ENCODE results near the gene SULT1A3.
A peak's percentile ranks its signal among the peaks of the same experiment; 100 is the strongest.
"Not testable (repeated sequence)": the region's sequence is repeated elsewhere in the genome, so short reads cannot be mapped to it uniquely, and the experiment has no call there.

Gene SULT1A3

DNA sequence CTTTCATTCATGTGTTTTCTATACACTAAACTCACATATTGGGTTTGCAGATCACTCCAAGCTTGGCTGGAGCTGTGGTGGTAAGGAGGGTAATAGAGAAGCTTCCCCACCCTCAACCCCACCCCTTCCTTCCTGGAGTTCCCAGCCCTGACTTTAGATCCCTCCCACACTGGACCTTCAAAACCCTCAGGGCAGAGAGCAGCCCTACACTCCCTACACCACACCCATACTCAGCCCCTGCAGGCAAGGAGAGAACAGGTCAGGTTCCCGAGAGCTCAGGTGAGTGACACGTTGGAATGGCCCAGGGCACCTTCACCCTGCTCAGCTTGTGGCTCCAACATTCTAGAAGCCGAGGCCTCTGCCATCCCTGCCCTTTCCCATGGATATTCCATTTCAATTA lies at the start of gene SULT1A3:
Gene SULT1A3 (plus strand): TSS at position 207 of the 400 bp plus-strand sequence. CDS start 1,474 bp downstream, outside the sequence.
- DNase-seq (ENCODE audit: low read depth): not testable (repeated sequence)

DNA sequence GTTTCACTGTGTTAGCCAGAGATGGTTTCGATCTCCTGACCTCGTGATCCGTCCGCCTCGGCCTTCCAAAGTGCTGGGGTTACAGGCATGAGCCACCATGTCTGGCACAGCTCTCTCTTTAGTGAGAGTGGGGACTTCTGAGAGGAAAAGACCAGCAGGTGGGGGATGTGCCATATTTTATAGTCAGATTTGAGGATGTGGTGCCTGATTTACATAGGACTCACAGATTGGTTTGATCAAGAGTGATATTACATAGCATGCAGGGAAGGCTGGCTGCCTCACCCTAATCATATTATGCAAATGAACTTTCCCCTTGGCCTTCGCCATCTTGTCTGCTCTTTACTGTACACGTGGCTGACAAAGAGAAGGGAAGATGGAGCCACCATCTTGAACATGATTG lies 48.0 kb upstream of the SULT1A3 start:
- DNase-seq (ENCODE audit: low read depth): no peak

DNA sequence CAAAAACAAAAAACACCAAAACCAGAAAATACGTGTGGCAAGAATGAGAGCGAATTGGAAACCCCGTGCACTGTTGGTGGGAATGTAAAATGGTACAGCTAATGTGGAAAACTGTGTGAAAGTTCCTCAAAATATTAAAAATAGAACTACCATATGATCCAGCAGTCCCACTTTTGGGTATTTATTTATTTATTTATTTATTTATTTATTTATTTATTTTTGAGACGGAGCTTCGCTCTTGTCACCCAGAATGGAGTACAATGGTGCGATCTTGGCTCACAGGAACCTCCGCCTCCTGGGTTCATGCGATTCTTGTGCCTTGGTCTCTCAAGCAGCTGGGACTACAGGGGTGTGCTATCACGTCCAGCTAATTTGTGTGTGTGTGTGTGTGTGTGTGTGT lies 46.5 kb upstream of the SULT1A3 start:
- no peak for DNase-seq (ENCODE audit: low read depth)

DNA sequence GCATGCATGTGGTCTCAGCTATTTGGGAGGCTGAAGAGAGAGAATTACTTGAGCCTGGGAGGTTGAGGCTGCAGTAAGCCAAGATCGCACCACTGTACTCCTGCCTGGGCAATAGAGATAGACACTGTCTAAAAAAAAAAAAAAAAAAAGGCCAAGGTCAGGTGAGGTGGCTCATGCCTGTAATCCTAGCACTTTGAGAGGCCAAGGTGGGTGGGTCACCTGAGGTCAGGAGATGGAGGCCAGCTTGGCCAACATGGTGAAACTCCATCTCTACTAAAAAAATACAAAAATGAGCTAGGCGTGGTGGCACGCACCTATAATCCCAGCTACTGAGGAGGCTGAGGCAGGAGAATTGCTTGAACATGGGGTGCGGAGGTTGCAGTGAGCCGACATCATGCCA lies 43.9 kb upstream of the SULT1A3 start:
- no peak for DNase-seq (ENCODE audit: low read depth)

DNA sequence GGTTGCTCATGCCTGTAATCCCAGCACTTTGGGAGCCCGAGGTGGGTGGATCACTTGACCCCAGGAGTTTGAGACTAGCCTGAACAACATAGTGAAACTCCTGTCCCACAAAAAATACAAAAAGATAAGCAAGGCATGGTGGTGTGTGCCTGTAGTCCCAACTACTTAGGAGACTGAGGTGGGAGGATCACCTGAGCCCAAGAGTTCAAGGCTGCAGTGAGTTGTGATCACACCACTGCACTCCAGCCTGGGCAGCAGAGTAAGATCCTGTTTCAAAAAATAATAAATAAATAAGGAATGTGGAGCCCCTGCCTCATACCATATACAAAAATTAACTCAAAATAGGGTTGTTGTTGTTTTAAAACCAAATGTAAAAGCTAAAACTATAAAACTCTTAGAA lies 41.8 kb upstream of the SULT1A3 start:
- no peak for DNase-seq (ENCODE audit: low read depth)

DNA sequence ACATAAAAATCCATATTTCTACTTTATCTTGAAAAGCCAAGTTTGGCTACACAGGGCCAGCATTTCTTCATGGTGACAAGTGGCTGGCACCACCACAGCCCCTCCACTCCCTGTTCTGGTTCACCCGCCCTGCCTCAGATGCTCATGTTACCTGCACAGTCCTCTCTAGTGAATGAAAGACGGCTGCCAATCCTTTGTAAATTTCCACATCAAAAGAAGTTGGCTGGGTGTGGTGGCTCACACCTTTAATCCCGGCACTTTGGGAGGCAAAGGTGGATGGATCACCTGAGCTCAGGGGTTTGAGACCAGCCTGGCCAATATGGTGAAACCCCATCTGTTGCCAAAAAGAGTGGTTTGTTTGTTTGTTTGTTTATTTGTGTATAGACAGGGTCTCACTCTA lies 35.5 kb upstream of the SULT1A3 start:
- no peak for DNase-seq (ENCODE audit: low read depth)

DNA sequence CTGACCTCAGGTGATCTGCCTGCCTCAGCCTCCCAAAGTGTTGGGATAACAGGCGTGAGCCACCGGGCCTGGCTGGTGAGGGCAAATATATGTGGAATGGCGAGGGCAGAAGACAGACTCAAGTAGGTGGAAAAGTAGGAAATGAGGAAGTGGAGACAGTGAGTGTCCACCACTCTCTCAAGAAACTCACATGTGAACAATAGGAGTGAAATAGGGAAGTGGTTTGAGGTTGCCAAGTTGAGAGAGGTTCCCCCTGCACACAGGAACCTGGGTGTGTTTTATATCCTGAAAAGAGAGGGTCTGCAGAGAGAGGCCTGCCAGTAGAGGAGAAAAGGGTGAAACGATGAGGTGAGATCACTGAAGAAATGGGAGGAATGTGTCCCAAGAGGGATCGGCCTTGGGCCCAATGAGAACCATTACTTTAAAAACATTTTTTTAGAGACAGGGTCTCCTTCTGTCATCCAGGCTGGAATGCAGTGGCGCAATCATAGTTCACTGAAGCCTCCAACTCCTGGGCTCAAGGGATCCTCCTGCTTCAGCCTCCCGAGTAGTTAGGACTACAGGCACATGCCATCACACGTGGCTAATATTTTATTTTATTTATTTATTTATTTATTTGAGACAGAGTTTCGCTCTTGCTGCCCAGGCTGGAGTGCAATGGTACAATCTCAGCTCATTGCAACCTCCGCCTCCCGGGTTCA lies 32.7 kb upstream of the SULT1A3 start:
- DNase-seq (ENCODE audit: low read depth): no peak

DNA sequence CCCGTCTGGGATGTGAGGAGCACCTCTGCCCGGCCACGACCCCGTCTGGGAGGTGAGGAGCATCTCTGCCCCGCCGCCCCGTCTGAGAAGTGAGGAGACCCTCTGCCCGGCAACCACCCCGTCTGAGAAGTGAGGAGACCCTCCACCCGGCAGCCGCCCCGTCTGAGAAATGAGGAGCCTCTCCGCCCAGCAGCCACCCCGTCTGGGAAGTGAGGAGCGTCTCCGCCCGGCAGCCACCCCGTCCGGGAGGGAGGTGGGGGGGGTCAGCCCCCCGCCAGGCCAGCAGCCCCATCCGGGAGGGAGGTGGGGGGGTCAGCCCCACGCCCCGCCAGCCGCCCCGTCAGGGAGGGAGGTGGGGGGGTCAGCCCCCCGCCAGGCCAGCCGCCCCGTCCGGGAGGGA lies 30.3 kb upstream of the SULT1A3 start:
- not testable (repeated sequence) for DNase-seq (ENCODE audit: low read depth)

DNA sequence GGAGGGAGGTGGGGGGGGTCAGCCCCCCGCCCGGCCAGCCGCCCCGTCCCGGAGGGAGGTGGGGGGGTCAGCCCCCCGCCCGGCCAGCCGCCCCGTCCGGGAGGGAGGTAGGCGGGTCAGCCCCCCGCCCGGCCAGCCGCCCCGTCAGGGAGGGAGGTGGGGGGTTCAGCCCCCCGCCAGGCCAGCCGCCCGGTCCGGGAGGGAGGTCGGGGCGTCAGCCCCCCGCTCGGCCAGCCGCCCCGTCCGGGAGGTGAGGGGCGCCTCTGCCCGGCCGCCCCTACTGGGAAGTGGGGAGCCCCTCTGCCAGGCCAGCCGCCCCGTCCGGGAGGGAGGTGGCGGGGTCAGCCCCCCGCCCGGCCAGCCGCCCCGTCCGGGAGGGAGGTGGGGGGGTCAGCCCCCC lies 29.6 kb upstream of the SULT1A3 start:
- DNase-seq (ENCODE audit: low read depth): not testable (repeated sequence)

DNA sequence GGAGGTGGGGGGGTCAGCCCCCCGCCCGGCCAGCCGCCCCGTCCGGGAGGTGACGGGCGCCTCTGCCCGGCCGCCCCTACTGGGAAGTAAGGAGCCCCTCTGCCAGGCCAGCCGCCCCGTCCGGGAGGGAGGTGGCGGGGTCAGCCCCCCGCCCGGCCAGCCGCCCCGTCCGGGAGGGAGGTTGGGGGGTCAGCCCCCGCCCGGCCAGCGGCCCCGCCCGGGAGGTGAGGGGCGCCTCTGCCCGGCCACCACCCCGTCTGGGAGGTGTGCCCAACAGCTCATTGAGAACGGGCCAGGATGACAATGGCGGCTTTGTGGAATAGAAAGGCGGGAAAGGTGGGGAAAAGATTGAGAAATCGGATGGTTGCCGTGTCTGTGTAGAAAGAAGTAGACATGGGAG lies 28.9 kb upstream of the SULT1A3 start:
- not testable (repeated sequence) for DNase-seq (ENCODE audit: low read depth)

DNA sequence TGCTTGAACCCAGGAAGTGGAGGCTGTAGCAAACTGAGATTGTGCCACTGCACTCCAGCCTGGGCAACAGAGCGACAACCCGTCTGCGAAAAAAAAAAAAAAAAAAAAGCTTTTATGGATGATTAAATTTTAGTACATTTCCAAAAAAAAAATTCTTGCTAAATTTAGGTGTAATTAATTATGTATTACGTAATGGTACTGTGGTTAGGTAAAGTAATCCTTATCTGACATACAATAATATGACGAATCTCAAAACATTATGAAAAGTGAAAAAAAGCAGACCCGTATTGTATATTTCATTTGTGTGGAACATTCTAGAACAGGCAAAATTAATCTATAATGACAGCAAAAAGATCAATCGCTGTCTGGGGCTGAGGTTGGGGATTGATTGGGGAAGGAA lies 26.0 kb upstream of the SULT1A3 start:
- no peak for DNase-seq (ENCODE audit: low read depth)

DNA sequence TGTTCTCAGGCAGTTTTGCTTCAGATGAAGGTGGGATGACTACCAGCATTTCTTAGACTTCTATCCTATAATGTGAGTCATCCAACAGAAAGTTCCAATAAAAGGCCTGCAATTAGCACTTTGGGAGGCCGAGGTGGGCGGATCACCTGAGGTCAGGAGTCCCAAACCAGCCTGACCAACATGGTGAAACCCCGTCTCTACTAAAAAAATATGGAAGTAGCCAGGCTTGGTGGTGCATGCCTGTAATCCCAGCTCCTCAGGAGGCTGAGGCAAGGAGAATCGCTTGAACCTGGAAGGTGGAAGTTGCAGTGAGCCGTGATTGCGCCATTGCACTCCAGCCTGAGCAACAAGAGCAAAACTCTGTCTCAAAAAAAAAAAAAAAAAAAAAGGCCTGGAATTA lies 22.2 kb upstream of the SULT1A3 start:
- not testable (repeated sequence) for DNase-seq (ENCODE audit: low read depth)

DNA sequence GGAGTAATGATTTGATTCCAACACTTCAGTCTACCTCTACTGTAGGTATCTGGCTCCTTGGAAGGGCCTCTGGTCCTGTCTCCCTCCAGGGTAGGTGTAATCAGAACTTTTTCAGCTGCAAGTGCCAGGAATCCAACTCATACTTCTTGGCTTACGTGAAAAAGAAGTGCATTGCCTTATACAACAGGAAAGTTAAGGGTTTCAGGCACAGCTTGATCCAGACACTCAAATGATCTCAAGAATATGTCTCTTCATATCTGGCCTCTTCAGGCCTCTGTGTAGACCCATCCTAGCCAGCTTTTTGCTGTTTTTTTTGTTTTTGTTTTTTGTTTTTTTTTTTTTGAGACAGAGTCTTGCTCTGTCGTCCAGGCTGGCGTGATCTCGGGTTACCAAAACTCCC lies 19.9 kb upstream of the SULT1A3 start:
- DNase-seq (ENCODE audit: low read depth): no peak

DNA sequence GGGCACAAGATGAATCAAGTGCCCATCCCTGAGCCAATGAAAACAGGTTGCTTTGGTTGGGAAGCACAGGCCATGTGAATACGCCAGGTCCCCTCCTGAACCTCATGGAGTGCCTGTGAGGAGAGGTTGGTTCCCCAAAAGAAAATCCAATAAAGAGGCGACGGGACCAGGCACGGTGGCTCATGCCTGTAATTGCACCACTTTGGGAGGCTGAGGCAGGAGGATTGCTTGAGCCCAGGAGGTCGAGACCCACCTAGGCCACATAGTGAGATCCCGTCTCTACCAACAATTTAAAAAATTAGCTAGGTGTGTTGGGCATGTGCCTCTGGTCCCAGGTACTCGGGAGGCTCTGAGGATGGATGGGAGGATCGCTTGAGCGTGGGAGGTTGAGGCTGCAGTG lies 19.1 kb upstream of the SULT1A3 start:
- no peak for DNase-seq (ENCODE audit: low read depth)

DNA sequence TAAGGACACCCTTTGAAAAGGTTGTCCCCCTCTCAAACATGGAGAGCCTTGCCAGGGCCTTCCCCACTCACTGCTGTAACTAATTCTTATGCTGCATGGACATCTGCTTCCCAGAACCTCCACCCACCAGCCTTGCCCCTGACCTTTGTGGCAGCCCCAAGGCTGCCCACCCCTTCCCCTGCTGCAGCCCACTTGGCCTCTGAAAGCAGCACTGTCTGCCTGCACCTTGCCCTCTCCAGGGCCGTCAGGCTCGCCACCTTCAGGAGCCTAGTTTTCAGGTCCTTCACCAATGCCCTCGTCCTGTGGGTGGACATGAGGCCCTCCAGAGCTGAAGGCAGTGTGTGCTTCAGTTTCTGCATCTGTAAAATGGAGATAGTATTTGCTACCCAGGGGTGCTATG lies 18.3 kb upstream of the SULT1A3 start:
- DNase-seq (ENCODE audit: low read depth): no peak

DNA sequence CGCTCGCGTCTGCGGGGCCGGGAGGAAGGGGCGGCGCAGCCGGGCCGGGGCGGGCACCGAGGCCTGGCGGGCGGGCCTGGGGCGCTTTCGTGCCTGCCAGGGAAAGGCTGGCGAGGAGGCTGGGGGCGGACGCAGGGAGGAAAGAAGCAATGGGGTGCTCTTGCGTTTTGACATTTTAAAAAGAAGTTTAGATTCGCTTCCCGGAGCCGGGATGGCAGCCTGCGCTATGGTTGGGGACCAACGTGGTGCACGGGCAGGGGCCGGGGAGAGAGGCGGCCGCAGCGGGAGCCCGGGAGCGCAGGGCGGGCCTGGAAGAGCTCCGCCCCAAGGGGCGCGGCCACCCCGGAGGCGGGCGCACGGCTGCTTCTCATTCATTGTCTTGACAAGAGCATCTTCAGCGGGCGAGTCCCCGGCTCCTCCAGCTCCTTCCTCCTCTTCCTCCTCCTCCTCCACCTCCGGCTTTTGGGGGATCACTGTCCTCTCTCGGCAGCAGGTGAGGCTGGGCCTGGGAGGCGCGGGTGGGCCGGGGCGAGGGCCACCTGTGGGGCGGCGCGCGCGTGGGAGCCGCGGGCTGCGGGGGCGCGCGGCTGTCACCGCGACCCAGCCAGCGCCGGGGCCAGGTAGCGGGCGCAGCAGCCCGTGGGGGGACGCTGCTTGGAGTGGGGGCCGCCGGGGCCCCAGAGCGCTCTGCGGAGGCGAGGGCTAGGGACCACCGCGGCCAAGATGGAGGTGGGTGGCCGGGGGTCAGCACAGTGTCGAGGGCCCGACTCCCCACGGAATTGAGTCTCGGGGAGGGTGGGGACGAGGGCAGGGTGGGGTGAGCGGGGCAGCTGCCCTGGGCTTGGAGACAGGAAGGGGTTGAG lies 15.6 kb upstream of the SULT1A3 start, which contains the start of gene CORO1A:
Gene CORO1A (plus strand): TSS at position 370 of the 863 bp plus-strand sequence. CDS start 1,608 bp downstream, outside the sequence.
- peak; percentile 75 for DNase-seq (ENCODE audit: low read depth)

DNA sequence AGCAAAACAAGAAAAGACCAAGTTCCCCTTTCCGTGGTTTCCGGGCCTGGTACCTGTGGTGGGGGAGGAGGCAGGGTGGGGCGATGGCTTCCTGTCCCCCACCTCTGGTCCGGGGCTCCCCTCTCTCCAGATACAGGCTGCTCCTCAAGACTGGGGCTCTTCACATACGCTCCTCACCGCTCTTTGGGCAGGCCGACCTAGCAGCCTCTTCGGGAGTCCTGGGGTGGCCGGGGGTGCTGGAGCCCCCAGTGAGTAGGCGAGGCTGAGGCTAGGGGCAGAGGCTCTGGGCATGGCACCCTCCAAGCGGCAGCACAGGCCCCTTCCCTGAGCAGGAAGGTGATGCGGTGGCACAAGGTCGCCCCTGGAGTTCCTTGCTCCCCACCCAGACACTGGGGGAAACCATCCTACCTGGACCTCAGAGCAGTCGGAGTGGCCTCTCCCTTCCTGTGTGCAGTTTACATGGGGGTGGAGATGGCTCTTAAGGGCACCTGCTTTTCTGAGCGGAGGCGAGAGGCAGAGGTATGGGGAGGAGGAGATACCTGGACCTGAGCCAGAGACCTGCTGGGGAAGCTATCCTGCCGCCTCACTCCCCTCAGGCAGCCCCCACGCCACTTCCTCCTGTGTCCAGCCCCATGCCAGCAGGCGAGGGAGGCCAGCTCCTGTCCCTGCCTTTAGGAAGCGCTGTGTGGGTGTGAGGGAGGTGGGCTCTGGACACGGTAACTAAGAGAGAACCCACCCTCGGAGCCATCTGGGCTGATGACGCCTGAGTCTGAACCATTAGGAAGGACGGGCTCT lies 14.8 kb upstream of the SULT1A3 start:
- peak; percentile 59 for DNase-seq (ENCODE audit: low read depth)

DNA sequence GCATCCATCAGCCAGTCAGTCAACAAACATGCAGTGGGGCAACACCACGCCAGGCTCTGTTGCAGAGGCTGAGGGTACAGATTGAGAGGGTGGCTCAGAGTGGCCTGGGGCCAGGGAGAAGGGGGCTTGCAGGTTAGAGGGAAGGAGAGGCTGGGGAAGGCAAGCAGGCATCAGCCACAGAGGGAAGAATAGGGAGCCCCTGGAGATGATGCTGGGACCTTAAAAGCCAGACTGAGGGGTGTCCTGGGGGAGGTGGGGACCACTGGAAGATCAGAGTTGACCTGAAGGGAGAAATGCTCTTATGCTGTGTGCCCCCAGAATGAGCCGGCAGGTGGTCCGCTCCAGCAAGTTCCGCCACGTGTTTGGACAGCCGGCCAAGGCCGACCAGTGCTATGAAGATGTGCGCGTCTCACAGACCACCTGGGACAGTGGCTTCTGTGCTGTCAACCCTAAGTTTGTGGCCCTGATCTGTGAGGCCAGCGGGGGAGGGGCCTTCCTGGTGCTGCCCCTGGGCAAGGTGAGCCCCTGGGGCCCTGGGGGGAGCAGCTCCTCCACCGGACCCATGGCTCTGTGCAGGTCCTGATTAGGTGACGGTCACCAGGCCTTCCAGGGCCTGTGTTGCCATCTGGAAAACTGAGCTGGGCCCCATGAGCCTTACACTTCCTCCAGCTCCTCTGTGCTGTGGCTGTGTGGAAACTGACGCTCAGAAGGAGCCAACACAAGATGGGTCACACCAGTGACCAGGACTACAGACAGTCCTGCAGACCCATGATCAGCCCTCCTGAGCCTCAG lies 14.0 kb upstream of the SULT1A3 start:
- no peak for DNase-seq (ENCODE audit: low read depth)

DNA sequence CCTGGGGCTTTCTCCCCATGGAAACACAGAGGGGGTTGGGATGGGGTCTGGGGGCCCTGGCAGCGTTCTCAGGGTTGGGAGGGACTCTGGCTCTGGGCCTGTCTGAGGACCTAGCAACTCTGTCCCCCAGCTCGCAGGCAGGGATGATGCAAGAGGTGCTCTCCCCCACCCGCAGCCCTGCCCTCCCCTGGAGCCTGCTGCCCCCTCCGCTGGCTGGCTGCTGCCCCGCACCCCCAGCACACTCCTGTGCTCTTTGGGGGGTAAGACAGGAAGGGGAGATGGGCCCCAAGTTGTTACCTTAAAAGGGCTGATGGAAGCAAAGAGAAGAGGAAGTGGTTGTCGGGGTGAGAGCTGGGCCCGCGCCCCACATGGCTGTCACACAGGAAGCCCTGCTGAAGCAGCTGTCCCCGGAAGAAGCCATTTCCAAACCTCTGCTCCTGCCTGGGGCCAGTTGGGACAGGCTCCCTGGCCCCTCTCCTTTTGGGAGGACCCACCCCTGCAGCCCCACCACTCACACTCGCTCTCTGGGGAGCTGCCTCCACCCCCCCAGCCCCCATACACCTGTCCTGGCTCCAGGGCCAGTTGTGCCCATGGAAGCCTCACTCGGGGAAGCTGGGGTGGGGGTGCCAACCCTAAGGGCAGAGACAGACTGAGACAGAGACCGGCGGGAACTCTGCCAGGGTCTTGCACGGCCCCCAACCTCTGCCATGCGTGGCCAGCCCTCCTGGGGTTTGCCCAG lies 13.2 kb upstream of the SULT1A3 start:
- DNase-seq (ENCODE audit: low read depth): peak; percentile 74

DNA sequence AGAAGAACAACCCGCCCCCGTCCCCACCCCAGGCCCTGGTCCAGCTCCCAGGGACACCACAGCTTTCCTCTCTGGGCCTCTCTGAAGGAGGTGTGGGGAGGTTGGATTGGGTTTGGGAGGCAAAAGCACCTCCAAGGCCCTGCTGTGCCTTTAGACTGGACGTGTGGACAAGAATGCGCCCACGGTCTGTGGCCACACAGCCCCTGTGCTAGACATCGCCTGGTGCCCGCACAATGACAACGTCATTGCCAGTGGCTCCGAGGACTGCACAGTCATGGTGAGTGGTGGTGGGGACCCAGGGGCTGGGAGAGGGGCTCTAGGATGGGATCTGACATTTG lies 12.6 kb upstream of the SULT1A3 start:
- DNase-seq (ENCODE audit: low read depth): no peak
